Skeletal muscle tissue (tissue), 5 donors: Measurements from ENCODE around the gene IL18R1. TPM values are rescaled to one million over a fixed set of nuclear protein-coding genes. Genes with fewer than 3 reads are reported as not detected.

Source experiments
- H3K27ac ChIP-seq: one replicate; pipeline ENCODE4 v1.7.0; 2013; ENCODE audit warnings: mild to moderate bottlenecking, low read depth, low read length, inconsistent platforms
- H3K27me3 ChIP-seq, 3 donors: one replicate each; pipeline ENCODE4 v1.7.0; 2013; ENCODE audit warnings: low read length in 3 of 3; ENCODE audit not compliant: control insufficient read depth in 3 of 3, insufficient read depth in 3 of 3
- H3K36me3 ChIP-seq, 3 donors: one replicate each; pipeline ENCODE4 v1.7.0; 2013; ENCODE audit warnings: low read length in 3 of 3; ENCODE audit not compliant: control insufficient read depth in 3 of 3, insufficient read depth in 3 of 3
- H3K4me1 ChIP-seq, 3 donors: one replicate each; pipeline ENCODE4 v1.7.0; 2013; ENCODE audit warnings: low read length in 3 of 3, mild to moderate bottlenecking in 3 of 3; ENCODE audit not compliant: control insufficient read depth in 3 of 3, insufficient read depth in 3 of 3
- H3K4me3 ChIP-seq, 3 donors: one replicate each; pipeline ENCODE4 v1.7.0; 2013; ENCODE audit warnings: low read length in 3 of 3
- H3K9ac ChIP-seq, 3 donors: one replicate each; pipeline ENCODE4 v1.7.0; 2013; ENCODE audit warnings: low read length in 3 of 3, mild to moderate bottlenecking in 3 of 3, moderate library complexity in 2 of 3, low read depth in 1 of 3
- H3K9me3 ChIP-seq, 3 donors: one replicate each; pipeline ENCODE4 v1.7.0; 2013; ENCODE audit warnings: low read length in 3 of 3; ENCODE audit not compliant: control insufficient read depth in 3 of 3
- small RNA-seq: library from RNA; depleted of rRNA; stranded (forward); fragments of <200 nt; gene quantifications from one replicate; pipeline ENCODE3, GENCODE V24; 2014
- total RNA-seq: library from RNA; depleted of rRNA; stranded (reverse); fragments of >200 nt; gene quantifications from one replicate; pipeline ENCODE4 v1.2.3, GENCODE V29; 2014
- donor health status: Osteomylitis.

IL18R1 gene
- total RNA-seq, 1 donor from 2014 or later = 0.52 TPM

- no peak overlapping the region for H3K27ac ChIP-seq
Measured at GRCh38 chr2:102438578-102438977, 83.0 kb downstream of the IL18R1 start.

GRCh38 chr2:102439065-102439695, 83.6 kb downstream of the IL18R1 start:
- Histone ChIP-seq H3K9me3 (no peaks in the 10 kb centered on the region), H3K36me3 (no peaks in the 10 kb centered on the region), H3K27me3 (no peaks in the 10 kb centered on the region), H3K27ac (no peak overlapping the region), H3K4me1 (no peaks in the 10 kb centered on the region), H3K9ac (no peak overlapping the region), H3K4me3 (no peak overlapping the region)

More at GRCh38 chr2:102438578-102438977, 83.0 kb downstream of the IL18R1 start:
- Histone ChIP-seq H3K4me1 (no peaks in the 10 kb centered on the region), H3K9ac (no peak overlapping the region), H3K9me3 (no peaks in the 10 kb centered on the region), H3K27me3 (no peaks in the 10 kb centered on the region), H3K36me3 (no peaks in the 10 kb centered on the region), H3K4me3 (no peak overlapping the region)

GRCh38 chr2:102442967-102443828, 87.6 kb downstream of the IL18R1 start:
- Histone ChIP-seq H3K36me3 (no peaks in the 10 kb centered on the region), H3K4me1 (no peaks in the 10 kb centered on the region), H3K4me3 (no peak overlapping the region), H3K27me3 (no peaks in the 10 kb centered on the region), H3K27ac (no peak overlapping the region), H3K9me3 (no peaks in the 10 kb centered on the region), H3K9ac (no peak overlapping the region)

- H3K4me3 ChIP-seq = no peak overlapping the region
- no peaks in the 10 kb centered on the region for H3K9me3 ChIP-seq
- no peaks in the 10 kb centered on the region for H3K27me3 ChIP-seq
- H3K36me3 ChIP-seq = no peaks in the 10 kb centered on the region
- no peak overlapping the region for H3K9ac ChIP-seq
- H3K4me1 ChIP-seq = no peaks in the 10 kb centered on the region
- H3K27ac ChIP-seq = no peak overlapping the region
Measured at GRCh38 chr2:102444233-102444632, 88.6 kb downstream of the IL18R1 start.

- Histone ChIP-seq H3K9ac (no peak overlapping the region), H3K27ac (no peak overlapping the region), H3K36me3 (no peaks in the 10 kb centered on the region), H3K9me3 (no peaks in the 10 kb centered on the region), H3K4me1 (no peaks in the 10 kb centered on the region), H3K4me3 (no peak overlapping the region), H3K27me3 (no peaks in the 10 kb centered on the region)
Measured at GRCh38 chr2:102446936-102447335, 91.3 kb downstream of the IL18R1 start.

Small RNA genes lying within 50 kb of the gene (small RNA-seq; reads per million reads assigned to genes)
- gene MIR4772 = 0.09 reads per million

Other genes with a start within 250 kb of the IL18R1 start
- 6.3 TPM for gene IL1R1, start 213.1 kb upstream of the IL18R1 start, total RNA-seq
- not detected for gene IL1RL2, start 168.8 kb upstream of the IL18R1 start, total RNA-seq
- gene IL1RL1, start 44.2 kb upstream of the IL18R1 start, total RNA-seq = 1.0 TPM
- 2.6 TPM for gene IL18RAP, start 67.4 kb downstream of the IL18R1 start, total RNA-seq
- not detected for gene SLC9A4, start 117.4 kb downstream of the IL18R1 start, total RNA-seq